Heart left ventricle (tissue), 13 donors: ENCODE data around the gene STXBP1.

Experiments used
- POLR2A ChIP-seq, 2 donors: fragments of 450-650 bp; IDR thresholded peaks; one replicate each; pipeline ENCODE4 v1.6.1; 2017; ENCODE audit warnings: antibody characterized with exemption in 2 of 2, mild to moderate bottlenecking in 2 of 2, moderate library complexity in 2 of 2
- TF ChIP-seq, protein P1 (sequence below), 12 donors: fragments of 200-600 bp; sonication (generic) in 4 of 12; IDR thresholded peaks; one replicate each; pipeline versions ENCODE4 v1.5.0 to v1.8.0; 2018 to 2022; ENCODE audit warnings: antibody characterized with exemption in 12 of 12, mild to moderate bottlenecking in 5 of 12
- donor health status: ischemic (EF 13 %, LVEDD 7.1; RV severe dilation, severe dysfunction).
- donor health status: DM: no; HTN: yes; CAD: no.
- donor health status: DM: no; HTN: no; CAD: no.
- donor health status: ischemic (EF 25% LVEDD 6.9; RV normal size, moderate dysfunction).
- donor health status: ischemic (EF 25% LVEDD 5.7; RV mildly dilated, moderate dysfunction).
- donor health status: ischemic (EF 35%, LVEDD 5.7; RV mildly dilated, moderate dysfunction).
- donor health status: nonischemic (EF 11% LVEDD 7.7; RV severe dilation, severe dysfunction).
- donor health status: DM: yes; HTN: yes; CAD: no.
- donor health status: PGD.
- donor health status: ischemic (EF 29% LVEDD 5.4; RV normal size, mild dysfunction).
- donor health status: nonischemic (EF 23%, LVEDD 6.1; RV moderate dilation, normal function).

DNA sequence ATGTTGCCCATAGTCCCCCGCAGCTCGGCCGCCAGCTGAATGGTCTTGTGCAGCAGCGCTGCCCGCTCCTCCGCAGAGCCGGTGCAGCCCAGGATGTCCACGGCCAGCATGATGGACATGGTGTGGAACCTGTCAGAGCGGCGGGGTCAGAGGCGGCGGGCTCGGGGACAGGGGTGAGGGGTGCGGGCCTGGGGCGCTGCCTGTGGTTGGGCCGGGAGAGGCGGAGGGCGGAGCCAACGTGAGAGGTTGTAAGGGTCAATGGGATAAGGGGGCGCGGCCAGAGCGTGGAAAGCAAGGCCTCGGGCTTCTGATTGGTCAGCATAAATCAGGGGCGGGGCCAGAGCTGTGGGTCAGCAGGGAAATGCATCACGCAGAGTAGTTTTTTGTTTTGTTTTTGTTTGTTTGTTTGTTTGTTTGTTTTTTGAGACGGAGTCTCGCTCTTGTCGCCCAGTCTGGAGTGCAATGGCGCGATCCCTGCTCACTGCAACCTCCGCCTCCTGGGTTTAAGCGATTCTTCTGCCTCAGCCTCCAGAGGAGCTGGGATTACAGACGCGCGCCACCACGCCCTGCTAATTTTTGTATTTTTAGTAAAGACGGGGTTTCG, 129.9 kb downstream of the STXBP1 start:
- TF ChIP-seq, protein P1, sequence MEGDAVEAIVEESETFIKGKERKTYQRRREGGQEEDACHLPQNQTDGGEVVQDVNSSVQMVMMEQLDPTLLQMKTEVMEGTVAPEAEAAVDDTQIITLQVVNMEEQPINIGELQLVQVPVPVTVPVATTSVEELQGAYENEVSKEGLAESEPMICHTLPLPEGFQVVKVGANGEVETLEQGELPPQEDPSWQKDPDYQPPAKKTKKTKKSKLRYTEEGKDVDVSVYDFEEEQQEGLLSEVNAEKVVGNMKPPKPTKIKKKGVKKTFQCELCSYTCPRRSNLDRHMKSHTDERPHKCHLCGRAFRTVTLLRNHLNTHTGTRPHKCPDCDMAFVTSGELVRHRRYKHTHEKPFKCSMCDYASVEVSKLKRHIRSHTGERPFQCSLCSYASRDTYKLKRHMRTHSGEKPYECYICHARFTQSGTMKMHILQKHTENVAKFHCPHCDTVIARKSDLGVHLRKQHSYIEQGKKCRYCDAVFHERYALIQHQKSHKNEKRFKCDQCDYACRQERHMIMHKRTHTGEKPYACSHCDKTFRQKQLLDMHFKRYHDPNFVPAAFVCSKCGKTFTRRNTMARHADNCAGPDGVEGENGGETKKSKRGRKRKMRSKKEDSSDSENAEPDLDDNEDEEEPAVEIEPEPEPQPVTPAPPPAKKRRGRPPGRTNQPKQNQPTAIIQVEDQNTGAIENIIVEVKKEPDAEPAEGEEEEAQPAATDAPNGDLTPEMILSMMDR (IDR thresholded peaks at IDR 0.05) = no peak
- no peak for TF ChIP-seq POLR2A (IDR thresholded peaks at IDR 0.05)
